ENCODE results near the gene PAPPA2.

DNA sequence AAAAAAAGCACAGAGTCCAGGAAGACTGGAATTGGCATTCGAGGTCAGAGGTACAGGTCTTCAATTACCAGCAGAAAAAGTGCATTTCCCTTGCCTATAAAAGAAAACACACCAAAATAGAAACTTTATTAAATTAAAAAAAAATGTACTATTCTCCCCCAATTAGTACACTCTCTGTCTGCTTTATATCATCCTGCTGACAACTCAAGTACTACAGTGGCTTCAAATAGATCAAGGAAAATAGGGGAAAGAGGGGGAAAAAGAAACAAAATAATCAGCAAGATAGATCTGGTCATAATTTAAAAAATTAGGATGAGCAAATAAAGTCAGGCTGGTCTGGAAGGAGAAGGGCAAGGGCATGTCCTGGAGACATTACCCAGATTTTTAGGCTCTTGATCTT, 315.1 kb downstream of the PAPPA2 start:
- TF ChIP-seq, protein P1, sequence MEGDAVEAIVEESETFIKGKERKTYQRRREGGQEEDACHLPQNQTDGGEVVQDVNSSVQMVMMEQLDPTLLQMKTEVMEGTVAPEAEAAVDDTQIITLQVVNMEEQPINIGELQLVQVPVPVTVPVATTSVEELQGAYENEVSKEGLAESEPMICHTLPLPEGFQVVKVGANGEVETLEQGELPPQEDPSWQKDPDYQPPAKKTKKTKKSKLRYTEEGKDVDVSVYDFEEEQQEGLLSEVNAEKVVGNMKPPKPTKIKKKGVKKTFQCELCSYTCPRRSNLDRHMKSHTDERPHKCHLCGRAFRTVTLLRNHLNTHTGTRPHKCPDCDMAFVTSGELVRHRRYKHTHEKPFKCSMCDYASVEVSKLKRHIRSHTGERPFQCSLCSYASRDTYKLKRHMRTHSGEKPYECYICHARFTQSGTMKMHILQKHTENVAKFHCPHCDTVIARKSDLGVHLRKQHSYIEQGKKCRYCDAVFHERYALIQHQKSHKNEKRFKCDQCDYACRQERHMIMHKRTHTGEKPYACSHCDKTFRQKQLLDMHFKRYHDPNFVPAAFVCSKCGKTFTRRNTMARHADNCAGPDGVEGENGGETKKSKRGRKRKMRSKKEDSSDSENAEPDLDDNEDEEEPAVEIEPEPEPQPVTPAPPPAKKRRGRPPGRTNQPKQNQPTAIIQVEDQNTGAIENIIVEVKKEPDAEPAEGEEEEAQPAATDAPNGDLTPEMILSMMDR (IDR thresholded peaks at IDR 0.05; ENCODE audit: control extremely low read depth in 1 of 3, insufficient read depth in 1 of 3, low read depth in 1 of 3, low read length in 3 of 3): no peak
- TF ChIP-seq MAFK (IDR thresholded peaks at IDR 0.05; ENCODE audit: low read depth, low read length) (no peak), CHD1 (IDR thresholded peaks at IDR 0.05; ENCODE audit: low read depth, low read length) (no peak), POLR2A (IDR thresholded peaks at IDR 0.05; ENCODE audit: control extremely low read depth in 1 of 2, low read depth in 2 of 2, low read length in 2 of 2) (no peak), POLR2AphosphoS5 (IDR thresholded peaks at IDR 0.05; ENCODE audit: low read depth, low read length) (no peak), ASH2L (IDR thresholded peaks at IDR 0.05; ENCODE audit: low read length) (no peak), KDM1A (IDR thresholded peaks at IDR 0.05; ENCODE audit: borderline replicate concordance, low read length) (no peak)
